ENCODE data around the gene SNRPA1.

Gene SNRPA1

GRCh38 chr15:101233651-101234280 lies 61.3 kb downstream of the SNRPA1 start:
- DNase-seq = no peak

GRCh38 chr15:101232677-101233076 lies 62.4 kb downstream of the SNRPA1 start:
- no peak for DNase-seq
